Measurements from ENCODE around the gene VWA3B.
"Not testable (repeated sequence)": the region's sequence is repeated elsewhere in the genome, so short reads cannot be mapped to it uniquely, and the experiment has no call there.

VWA3B gene

GRCh38 chr2:98087447-98088020 is 567 bp downstream of the VWA3B start:
- no peak for DNase-seq

- DNase-seq: peak in 7 of 56 donors; percentile 4 to 53 (median 14)
Observed at GRCh38 chr2:98088261-98088660, 1.3 kb downstream of the VWA3B start.

GRCh38 chr2:98089941-98090340 is 3.0 kb downstream of the VWA3B start:
- DNase-seq: no peak

GRCh38 chr2:98090951-98091350 is 4.0 kb downstream of the VWA3B start:
- no peak for DNase-seq

- no peak for DNase-seq
Observed at GRCh38 chr2:98091738-98092137, 4.8 kb downstream of the VWA3B start.

- no peak for DNase-seq
Observed at GRCh38 chr2:98093146-98093545, 6.2 kb downstream of the VWA3B start.

- no peak for DNase-seq
Observed at GRCh38 chr2:98093611-98094010, 6.6 kb downstream of the VWA3B start.

GRCh38 chr2:98099939-98100743 is 13.2 kb downstream of the VWA3B start:
- DNase-seq: no peak

- DNase-seq: not testable (repeated sequence)
Observed at GRCh38 chr2:98102315-98102714, 15.3 kb downstream of the VWA3B start.

- no peak for DNase-seq
Observed at GRCh38 chr2:98102878-98103277, 15.9 kb downstream of the VWA3B start.

- DNase-seq: no peak
Observed at GRCh38 chr2:98108110-98108509, 21.1 kb downstream of the VWA3B start.

GRCh38 chr2:98110741-98111140 is 23.8 kb downstream of the VWA3B start:
- DNase-seq: no peak

GRCh38 chr2:98114643-98115330 is 27.8 kb downstream of the VWA3B start:
- DNase-seq: no peak

- DNase-seq: no peak
Observed at GRCh38 chr2:98118161-98118560, 31.2 kb downstream of the VWA3B start.

GRCh38 chr2:98118852-98119251 is 31.9 kb downstream of the VWA3B start:
- no peak for DNase-seq

GRCh38 chr2:98121149-98121548 is 34.2 kb downstream of the VWA3B start:
- DNase-seq: peak in 5 of 56 donors; percentile 4 to 38 (median 19)

- DNase-seq: no peak
Observed at GRCh38 chr2:98122524-98122923, 35.6 kb downstream of the VWA3B start.

GRCh38 chr2:98123286-98123685 is 36.3 kb downstream of the VWA3B start:
- DNase-seq: peak in 1 of 56 donors; percentile 3

- no peak for DNase-seq
Observed at GRCh38 chr2:98126061-98126460, 39.1 kb downstream of the VWA3B start.

GRCh38 chr2:98127229-98127989 is 40.4 kb downstream of the VWA3B start:
- DNase-seq: peak in 1 of 56 donors; percentile 58

- DNase-seq: no peak
Observed at GRCh38 chr2:98128556-98129109, 41.7 kb downstream of the VWA3B start.

Data from amygdala (tissue), 56 donors.